Osteocyte (in vitro differentiated cells): ENCODE data around the gene DMD. TPM values are rescaled to one million over a fixed set of nuclear protein-coding genes. Genes with fewer than 3 reads are reported as not detected.
A peak's percentile ranks its signal among the peaks of the same experiment; 100 is the strongest.
"Not testable (repeated sequence)": the region's sequence is repeated elsewhere in the genome, so short reads cannot be mapped to it uniquely, and the experiment has no call there.

Source experiments
- DNase-seq: peaks from one replicate; pipeline ENCODE4 v3.0.0; 2021; ENCODE audit warnings: mixed read lengths; ENCODE audit not compliant: unreplicated experiment; ENCODE audit errors: extremely low spot score
- H3K27ac Mint-ChIP-seq: one replicate; pipeline ENCODE4 v1.8.0; 2021; ENCODE audit warnings: mild to moderate bottlenecking, mixed read lengths; ENCODE audit not compliant: unreplicated experiment
- H3K27me3 Mint-ChIP-seq: one replicate; pipeline ENCODE4 v1.8.0; 2021; ENCODE audit warnings: mixed read lengths; ENCODE audit not compliant: unreplicated experiment
- H3K36me3 Mint-ChIP-seq: one replicate; pipeline ENCODE4 v1.8.0; 2021; ENCODE audit warnings: mixed read lengths; ENCODE audit not compliant: unreplicated experiment
- H3K4me1 Mint-ChIP-seq: one replicate; pipeline ENCODE4 v1.8.0; 2021; ENCODE audit warnings: mixed read lengths; ENCODE audit not compliant: unreplicated experiment
- H3K4me3 Mint-ChIP-seq: one replicate; pipeline ENCODE4 v1.8.0; 2021; ENCODE audit warnings: mild to moderate bottlenecking, moderate library complexity, mixed read lengths; ENCODE audit not compliant: unreplicated experiment
- H3K9me3 Mint-ChIP-seq: one replicate; pipeline ENCODE4 v1.8.0; 2021; ENCODE audit warnings: mixed read lengths; ENCODE audit not compliant: unreplicated experiment
- total RNA-seq: library from RNA; stranded (reverse); gene quantifications from 2 replicates; pipeline ENCODE4 v1.2.1, GENCODE V29; 2021
- TF ChIP-seq, protein P1 (sequence below): fragments of 200-600 bp; sonication (generic); IDR thresholded peaks from 2 replicates; pipeline ENCODE4 v1.5.0; 2021; ENCODE audit warnings: antibody characterized with exemption, mild to moderate bottlenecking, moderate library complexity

The DMD gene
- total RNA-seq, 1 donor from 2014 or later: 317 TPM

DNA sequence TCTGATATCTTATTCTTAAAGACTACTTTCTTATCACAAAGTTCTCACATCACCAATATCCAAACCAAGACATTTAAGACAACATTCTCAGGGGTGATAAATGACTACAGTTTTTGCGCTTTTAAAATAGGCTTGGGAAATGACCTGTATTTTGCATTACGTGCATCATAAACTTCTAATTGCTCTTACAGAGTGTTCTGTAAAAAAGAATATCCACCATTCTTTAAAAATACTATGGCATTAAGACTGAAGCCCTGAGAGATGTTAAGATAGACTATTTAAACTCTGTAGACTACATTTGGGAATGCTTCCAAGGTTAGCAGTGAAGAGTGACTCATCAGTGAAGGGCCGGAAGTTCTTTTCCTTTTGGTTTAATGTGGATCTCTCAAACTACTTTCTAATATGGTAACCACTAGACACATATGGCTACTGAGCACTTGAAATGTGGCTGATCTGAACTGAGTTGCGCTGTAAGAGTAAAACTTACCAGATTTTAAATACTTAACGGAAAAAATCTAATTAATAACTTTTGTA, 1620.7 kb downstream of the DMD start:
- peaks cover 11% of the 10 kb centered on the region for H3K4me1 Mint-ChIP-seq
- TF ChIP-seq, protein P1, sequence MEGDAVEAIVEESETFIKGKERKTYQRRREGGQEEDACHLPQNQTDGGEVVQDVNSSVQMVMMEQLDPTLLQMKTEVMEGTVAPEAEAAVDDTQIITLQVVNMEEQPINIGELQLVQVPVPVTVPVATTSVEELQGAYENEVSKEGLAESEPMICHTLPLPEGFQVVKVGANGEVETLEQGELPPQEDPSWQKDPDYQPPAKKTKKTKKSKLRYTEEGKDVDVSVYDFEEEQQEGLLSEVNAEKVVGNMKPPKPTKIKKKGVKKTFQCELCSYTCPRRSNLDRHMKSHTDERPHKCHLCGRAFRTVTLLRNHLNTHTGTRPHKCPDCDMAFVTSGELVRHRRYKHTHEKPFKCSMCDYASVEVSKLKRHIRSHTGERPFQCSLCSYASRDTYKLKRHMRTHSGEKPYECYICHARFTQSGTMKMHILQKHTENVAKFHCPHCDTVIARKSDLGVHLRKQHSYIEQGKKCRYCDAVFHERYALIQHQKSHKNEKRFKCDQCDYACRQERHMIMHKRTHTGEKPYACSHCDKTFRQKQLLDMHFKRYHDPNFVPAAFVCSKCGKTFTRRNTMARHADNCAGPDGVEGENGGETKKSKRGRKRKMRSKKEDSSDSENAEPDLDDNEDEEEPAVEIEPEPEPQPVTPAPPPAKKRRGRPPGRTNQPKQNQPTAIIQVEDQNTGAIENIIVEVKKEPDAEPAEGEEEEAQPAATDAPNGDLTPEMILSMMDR: no peak
- no peak for DNase-seq
- no peaks in the 10 kb centered on the region for H3K36me3 Mint-ChIP-seq
- H3K4me3 Mint-ChIP-seq: no peak overlapping the region
- peaks cover 16% of the 10 kb centered on the region for H3K9me3 Mint-ChIP-seq
- peak overlapping the region; percentile 60 for H3K27ac Mint-ChIP-seq
- no peaks in the 10 kb centered on the region for H3K27me3 Mint-ChIP-seq

DNA sequence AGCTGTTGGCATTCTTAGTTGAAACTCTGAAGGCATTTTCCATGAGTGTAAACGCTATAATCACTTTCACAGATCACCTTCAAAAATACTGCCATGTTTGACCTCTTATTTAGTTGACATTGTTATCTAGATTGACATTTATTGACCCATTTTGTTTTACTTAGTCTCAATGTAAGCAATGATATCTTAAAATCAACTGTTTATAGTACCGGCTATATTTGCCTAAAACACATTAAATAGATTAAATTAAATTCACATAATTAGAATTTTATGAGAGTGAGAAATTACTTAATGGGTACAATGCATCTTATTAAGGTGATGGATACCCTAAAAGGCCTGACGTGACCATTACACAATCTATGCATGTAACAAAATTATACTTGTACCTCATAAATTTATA, 1621.8 kb downstream of the DMD start:
- DNase-seq: no peak
- Mint-ChIP-seq H3K4me1 (peaks cover 11% of the 10 kb centered on the region), H3K27me3 (no peaks in the 10 kb centered on the region), H3K36me3 (peaks cover 2% of the 10 kb centered on the region), H3K4me3 (no peak overlapping the region), H3K9me3 (peaks cover 18% of the 10 kb centered on the region), H3K27ac (no peak overlapping the region)
- TF ChIP-seq, protein P1: no peak

DNA sequence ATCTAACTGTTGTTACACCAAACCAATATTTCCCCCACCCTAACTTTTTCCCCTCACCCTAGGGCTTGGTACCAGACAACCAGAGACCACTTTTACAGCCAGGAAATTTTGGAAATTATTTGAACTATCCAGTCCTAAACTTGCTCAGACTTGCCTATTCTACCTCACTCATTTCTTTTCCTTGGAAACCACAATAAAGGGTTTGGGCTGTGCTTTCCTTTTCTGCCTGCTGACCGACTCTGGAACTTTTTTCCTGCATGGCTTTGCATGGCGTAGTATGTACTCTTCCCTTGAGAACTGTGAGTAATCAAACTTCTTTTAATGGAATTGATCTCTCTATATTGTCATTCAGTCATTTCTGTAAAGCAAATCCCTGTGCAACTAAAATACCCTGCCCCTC, 1623.0 kb downstream of the DMD start:
- peaks cover 2% of the 10 kb centered on the region for H3K36me3 Mint-ChIP-seq
- H3K4me1 Mint-ChIP-seq: peaks cover 11% of the 10 kb centered on the region
- peaks cover 22% of the 10 kb centered on the region for H3K9me3 Mint-ChIP-seq
- H3K4me3 Mint-ChIP-seq: no peak overlapping the region
- TF ChIP-seq, protein P1: no peak
- DNase-seq: no peak
- no peak overlapping the region for H3K27ac Mint-ChIP-seq
- H3K27me3 Mint-ChIP-seq: no peaks in the 10 kb centered on the region

DNA sequence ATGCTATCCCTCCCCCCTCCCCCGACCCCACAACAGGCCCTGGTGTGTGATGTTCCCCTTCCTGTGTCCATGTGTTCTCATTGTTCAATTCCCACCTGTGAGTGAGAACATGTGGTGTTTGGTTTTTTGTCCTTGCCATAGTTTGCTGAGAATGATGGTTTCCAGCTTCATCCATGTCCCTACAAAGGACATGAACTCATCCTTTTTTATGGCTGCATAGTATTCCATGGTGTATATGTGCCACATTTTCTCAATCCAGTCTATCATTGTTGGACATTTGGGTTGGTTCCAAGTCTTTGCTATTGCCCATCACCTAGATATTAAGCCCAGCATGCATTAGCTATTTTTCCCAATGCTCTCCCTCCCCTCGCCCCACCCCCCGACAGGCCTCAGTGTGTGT, 1627.5 kb downstream of the DMD start:
- H3K4me1 Mint-ChIP-seq: peaks cover 10% of the 10 kb centered on the region
- H3K4me3 Mint-ChIP-seq, H3K27ac Mint-ChIP-seq: not testable (repeated sequence)

GRCh38 chrX:31580726-31581125, 1630.6 kb downstream of the DMD start:
- Mint-ChIP-seq H3K27ac (no peak overlapping the region), H3K36me3 (peaks cover 2% of the 10 kb centered on the region), H3K9me3 (peaks cover 16% of the 10 kb centered on the region), H3K27me3 (no peaks in the 10 kb centered on the region), H3K4me3 (no peak overlapping the region), H3K4me1 (peaks cover 10% of the 10 kb centered on the region)
- TF ChIP-seq, protein P1: no peak
- no peak for DNase-seq

More for the DNA sequence above, 1627.5 kb downstream of the DMD start:
- peaks cover 21% of the 10 kb centered on the region for H3K9me3 Mint-ChIP-seq
- H3K36me3 Mint-ChIP-seq, DNase-seq, H3K27me3 Mint-ChIP-seq: not testable (repeated sequence)

DNA sequence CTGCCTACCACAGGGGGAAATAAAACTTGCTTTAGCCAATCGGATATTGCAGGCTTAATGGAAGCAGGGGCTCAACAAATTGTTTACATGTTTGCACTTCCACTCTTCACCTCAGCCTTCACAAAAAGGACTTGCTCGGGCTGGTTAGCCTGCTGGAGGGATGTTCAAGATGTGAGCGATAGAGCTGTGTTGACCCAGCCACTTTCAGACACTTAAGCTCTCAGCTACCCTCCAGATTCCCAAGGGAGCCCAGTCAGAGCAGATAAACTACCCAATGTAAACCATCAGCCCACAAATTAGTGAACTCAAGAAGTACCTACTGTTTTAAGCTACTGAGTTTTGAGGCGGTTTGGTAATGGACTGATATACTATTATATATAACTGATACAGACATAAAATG, 1631.1 kb downstream of the DMD start:
- Mint-ChIP-seq H3K27ac (no peak overlapping the region), H3K9me3 (peaks cover 16% of the 10 kb centered on the region), H3K4me3 (no peak overlapping the region), H3K36me3 (no peaks in the 10 kb centered on the region), H3K27me3 (no peaks in the 10 kb centered on the region), H3K4me1 (peaks cover 10% of the 10 kb centered on the region)
- DNase-seq: no peak
- TF ChIP-seq, protein P1: no peak
